Raji (cell line): ENCODE data around the gene SLC43A3.

Experiments
- POLR2A ChIP-seq: IDR thresholded peaks from 2 replicates; pipeline ENCODE4 v1.6.1; 2011; ENCODE audit warnings: low read depth, low read length, control low read depth; ENCODE audit not compliant: insufficient read depth

Gene SLC43A3

GRCh38 chr11:57440744-57441414, 14.0 kb upstream of the SLC43A3 start:
- TF ChIP-seq POLR2A, result no peak

DNA sequence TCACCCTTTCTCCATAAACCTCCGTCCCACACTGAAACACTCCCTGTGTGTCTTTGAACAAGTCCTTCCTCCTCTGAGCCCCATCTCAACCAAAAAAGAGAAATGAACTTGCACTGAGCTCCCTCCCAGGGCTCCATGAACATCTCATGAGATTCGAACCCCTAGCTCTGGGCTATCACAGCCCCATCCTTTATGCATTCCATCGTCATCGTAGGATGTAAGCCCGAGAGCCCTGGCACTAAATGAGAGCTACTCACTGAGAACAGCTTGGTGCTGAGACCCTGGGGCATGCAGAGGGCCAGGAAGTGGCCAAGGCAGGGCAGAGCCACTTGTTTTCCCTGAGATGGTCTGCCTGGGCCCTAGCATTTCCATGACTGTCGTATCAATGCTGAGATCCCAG, 12.9 kb upstream of the SLC43A3 start:
- TF ChIP-seq POLR2A, result no peak

- no peak for TF ChIP-seq POLR2A
These were observed 11.7 kb upstream of the SLC43A3 start for GRCh38 chr11:57438345-57439285.

- no peak for TF ChIP-seq POLR2A
These were observed 9.1 kb upstream of the SLC43A3 start for GRCh38 chr11:57436031-57436430.

DNA sequence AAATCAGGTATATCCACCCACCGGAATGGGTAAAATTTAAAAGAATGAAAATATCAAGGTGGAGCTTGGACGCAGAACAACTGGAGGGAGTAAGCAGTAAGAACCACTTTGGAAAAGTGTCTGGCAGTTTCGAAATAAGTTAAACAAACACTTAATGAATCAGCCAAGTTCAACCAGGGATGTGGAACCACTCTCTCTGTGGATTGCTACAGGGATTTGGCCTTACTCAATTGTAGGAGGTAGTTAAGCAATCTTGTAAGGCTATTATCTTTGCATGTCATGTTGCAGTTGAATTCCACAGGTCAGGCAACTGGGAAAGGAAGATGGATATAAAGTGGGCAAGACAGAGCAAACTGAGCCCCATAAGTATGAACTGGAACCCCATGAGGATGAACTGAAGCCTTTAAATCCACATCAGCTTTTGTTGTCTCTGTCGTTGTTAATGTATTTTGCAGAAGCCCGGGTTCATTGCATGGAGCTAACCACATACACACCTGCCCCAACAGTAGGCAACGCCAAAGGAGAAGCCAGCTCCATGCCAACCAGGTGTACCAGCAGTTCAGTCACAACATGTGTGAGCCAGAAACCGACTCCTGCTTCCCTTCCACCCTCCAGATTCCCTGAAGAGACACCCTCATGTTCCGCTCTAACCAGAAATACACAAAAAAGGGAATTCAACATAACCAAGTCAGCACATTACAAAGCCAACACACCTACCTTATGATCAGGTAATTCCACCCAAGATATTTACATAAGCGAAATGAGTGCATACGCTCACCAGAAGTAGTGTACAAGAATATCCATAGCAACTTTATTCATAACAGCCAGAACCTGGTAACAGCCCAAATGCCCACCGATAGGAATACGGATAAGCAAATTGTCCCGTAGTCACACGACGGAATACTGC, 8.0 kb upstream of the SLC43A3 start:
- no peak for TF ChIP-seq POLR2A

- TF ChIP-seq POLR2A, result no peak
These were observed 5.8 kb upstream of the SLC43A3 start for GRCh38 chr11:57432714-57433163.

- TF ChIP-seq POLR2A, result no peak
These were observed 5.2 kb upstream of the SLC43A3 start for GRCh38 chr11:57432149-57432561.

DNA sequence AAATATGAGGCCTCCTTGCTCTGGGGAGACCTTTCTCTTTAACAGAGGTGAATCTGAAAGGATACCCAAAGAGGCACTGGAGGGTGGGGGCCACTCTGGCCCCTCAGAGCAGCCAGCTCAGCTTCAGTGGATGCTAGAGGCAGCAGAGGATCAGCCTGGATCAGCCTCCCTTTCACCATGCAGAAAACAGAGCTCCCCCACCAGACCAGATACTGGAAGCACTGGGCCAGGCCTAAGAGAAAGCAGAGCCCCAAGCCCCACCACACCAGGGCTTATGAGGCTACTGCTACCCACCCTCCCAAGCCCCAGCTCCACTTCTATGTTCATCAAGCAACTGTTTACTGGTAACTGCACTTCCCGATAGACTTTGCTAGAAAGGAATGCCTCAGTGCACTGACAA, 4.0 kb upstream of the SLC43A3 start:
- no peak for TF ChIP-seq POLR2A

- TF ChIP-seq POLR2A, result no peak
These were observed 3.0 kb upstream of the SLC43A3 start for GRCh38 chr11:57429946-57430345.

DNA sequence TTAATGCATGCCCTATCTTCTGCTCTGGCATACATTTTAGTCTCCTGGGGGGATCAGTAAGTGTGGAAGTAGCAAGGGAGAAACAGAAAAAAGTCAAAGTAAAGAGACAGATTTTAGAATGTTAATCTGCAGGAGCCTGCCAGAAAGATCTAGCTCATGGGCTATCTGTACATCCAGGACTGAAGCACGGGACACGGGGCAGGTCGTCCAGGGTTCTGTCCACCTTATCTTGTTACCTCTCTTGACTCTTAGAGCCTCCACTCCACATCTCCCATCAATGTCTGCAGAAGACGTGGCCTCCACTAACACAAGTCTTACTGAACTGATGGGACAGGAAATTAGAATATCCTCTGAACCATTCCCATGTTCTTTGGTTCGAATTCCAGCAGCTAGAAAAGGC, 1.7 kb upstream of the SLC43A3 start:
- no peak for TF ChIP-seq POLR2A

- TF ChIP-seq POLR2A, result no peak
These were observed 784 bp upstream of the SLC43A3 start for GRCh38 chr11:57427727-57428082.

DNA sequence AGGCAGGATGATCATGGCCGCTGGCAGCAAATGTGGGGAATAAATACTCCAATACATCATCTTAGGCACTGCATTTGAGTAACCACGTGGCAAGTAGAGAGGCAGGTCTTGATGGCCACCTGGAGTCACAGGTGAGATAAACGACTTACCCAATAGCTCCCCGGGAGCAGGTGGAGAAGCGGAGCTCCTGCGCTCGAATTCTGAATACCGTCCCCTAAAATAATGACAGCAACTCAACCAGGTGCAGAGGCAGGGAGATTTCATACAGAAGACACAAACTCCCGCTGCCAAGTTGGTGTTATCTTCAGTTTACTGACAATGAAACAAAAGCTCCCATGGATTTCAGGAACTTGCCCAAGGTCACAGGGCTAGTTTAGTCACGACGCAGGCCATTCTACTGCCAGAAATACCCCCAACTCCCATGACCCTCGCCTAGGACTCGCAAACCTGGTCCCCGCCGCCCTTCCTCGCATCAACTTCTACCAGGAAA, 437 bp downstream of the SLC43A3 start:
- no peak for TF ChIP-seq POLR2A

GRCh38 chr11:57425565-57426438, 1.1 kb downstream of the SLC43A3 start:
- no peak for TF ChIP-seq POLR2A

DNA sequence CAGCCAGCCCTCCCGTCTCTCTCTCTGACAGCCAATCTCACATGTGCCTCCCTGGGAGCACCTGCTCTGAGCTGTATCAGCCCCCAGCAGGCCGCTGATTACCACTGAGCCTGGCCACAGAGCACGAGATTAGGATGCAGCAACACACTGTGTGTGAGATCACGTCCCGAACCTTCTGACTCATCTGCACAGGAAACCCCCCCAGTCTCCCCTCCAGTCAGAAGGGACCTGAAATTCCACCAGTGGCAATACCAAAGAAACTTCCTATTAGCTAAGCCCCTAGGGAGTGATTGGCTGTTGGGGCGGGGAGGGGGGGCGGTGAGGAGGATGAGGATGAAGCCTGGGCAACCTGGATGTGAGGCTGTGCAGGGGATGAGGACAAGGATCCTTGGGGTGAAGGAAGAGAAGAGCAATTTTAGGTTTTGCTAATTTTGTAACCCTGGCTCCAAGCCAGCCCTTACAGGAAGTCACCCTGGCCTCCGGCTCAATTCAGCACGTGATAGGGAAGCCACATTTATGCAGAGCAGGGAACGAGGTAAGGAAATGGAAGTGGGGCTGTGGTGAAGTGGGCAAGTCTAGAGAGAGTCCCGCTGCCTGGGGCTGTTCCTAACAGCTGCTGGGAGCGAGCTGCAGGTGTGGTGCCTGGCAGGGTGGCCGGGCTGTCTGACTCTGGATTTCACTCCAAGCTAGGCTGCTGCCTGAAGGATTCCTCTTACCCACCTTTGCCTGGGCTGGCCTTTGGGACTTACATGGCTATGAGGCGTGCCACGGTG, 1.9 kb downstream of the SLC43A3 start:
- peak; percentile 19; the same call in 1 of the 2 replicates for TF ChIP-seq POLR2A
